HG03432 (cell line): ENCODE measurements around the gene KCNH2.

Source experiments
- ATAC-seq: cut with Tn5 transposase; IDR thresholded peaks from one replicate; pipeline ENCODE4 v1.9.1; 2021; ENCODE audit warnings: mild to moderate bottlenecking, moderate library complexity; ENCODE audit not compliant: unreplicated experiment

Gene KCNH2

GRCh38 chr7:150996376-150997074, 18.4 kb upstream of the KCNH2 start:
- no peak for ATAC-seq

GRCh38 chr7:150994838-150995510, 16.9 kb upstream of the KCNH2 start:
- no peak for ATAC-seq

GRCh38 chr7:150994141-150994837, 16.2 kb upstream of the KCNH2 start:
- ATAC-seq = no peak

- ATAC-seq = no peak
These were observed 15.4 kb upstream of the KCNH2 start for GRCh38 chr7:150993511-150993910.

GRCh38 chr7:150992833-150993302, 14.7 kb upstream of the KCNH2 start:
- ATAC-seq = no peak

- ATAC-seq = no peak
These were observed 14.0 kb upstream of the KCNH2 start for GRCh38 chr7:150992051-150992640.

- ATAC-seq = no peak
These were observed 12.5 kb upstream of the KCNH2 start, which contains the start of gene NOS3 for GRCh38 chr7:150990416-150991186. TSS of gene NOS3 (plus strand) at chr7:150991017. CDS start at chr7:150993804, 2,787 bp downstream.

- ATAC-seq = no peak
These were observed 11.3 kb upstream of the KCNH2 start for GRCh38 chr7:150989456-150989855.

- ATAC-seq = no peak
These were observed 10.4 kb upstream of the KCNH2 start for GRCh38 chr7:150988230-150989226.

- ATAC-seq = no peak
These were observed 8.4 kb upstream of the KCNH2 start for GRCh38 chr7:150986556-150986955.

GRCh38 chr7:150986099-150986512, 8.0 kb upstream of the KCNH2 start:
- peak; percentile 38 for ATAC-seq

- no peak for ATAC-seq
These were observed 5.8 kb upstream of the KCNH2 start for GRCh38 chr7:150983893-150984368.

GRCh38 chr7:150982351-150982750, 4.2 kb upstream of the KCNH2 start:
- no peak for ATAC-seq

- no peak for ATAC-seq
These were observed 3.5 kb upstream of the KCNH2 start for GRCh38 chr7:150981644-150982043.

- no peak for ATAC-seq
These were observed 2.5 kb upstream of the KCNH2 start for GRCh38 chr7:150980663-150981062.

GRCh38 chr7:150979713-150980390, 1.7 kb upstream of the KCNH2 start:
- no peak for ATAC-seq

- ATAC-seq = no peak
These were observed 567 bp downstream of the KCNH2 start for GRCh38 chr7:150977382-150978125.
